ENCODE data around the gene RPL35A. TPM values are rescaled to one million over a fixed set of nuclear protein-coding genes. Genes with fewer than 3 reads are reported as not detected.
"Not testable (repeated sequence)": the region's sequence is repeated elsewhere in the genome, so short reads cannot be mapped to it uniquely, and the experiment has no call there.

The RPL35A gene
- total RNA-seq, 4 donors from 2014 or later: 632 to 3,558 (median 1,624) TPM

DNA sequence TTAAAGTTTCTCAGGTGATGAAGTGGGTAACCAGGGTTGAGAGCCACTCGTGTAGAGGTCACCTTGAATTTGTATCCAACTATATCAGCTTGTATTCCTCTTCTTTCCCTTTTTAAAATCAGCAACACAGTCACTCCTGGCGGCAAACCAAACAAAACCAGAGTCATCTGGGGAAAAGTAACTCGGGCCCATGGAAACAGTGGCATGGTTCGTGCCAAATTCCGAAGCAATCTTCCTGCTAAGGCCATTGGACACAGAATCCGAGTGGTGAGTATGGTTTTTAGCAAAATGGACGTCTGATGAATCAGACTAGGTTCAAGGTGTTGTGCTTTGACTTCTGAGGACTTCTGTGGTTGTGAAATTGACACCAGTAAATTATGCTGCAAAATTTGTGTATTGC is 3.9 kb downstream of the RPL35A start:
- H3K27me3 ChIP-seq: no peaks in the 10 kb centered on the region
- DNase-seq: no peak
- H3K36me3 ChIP-seq: no peaks in the 10 kb centered on the region
- no peak overlapping the region for H3K4me3 ChIP-seq
- intact Hi-C loops (cut with DNase I; ENCODE audit: low total_unique reads): no loop called here
- no peak for TF ChIP-seq POLR2A (IDR thresholded peaks at IDR 0.05)
- no peaks in the 10 kb centered on the region for H3K9me3 ChIP-seq
- H3K27ac ChIP-seq: no peak overlapping the region
- peaks cover 7 to 15% of the 10 kb centered on the region in 2 donors for H3K4me1 ChIP-seq

DNA sequence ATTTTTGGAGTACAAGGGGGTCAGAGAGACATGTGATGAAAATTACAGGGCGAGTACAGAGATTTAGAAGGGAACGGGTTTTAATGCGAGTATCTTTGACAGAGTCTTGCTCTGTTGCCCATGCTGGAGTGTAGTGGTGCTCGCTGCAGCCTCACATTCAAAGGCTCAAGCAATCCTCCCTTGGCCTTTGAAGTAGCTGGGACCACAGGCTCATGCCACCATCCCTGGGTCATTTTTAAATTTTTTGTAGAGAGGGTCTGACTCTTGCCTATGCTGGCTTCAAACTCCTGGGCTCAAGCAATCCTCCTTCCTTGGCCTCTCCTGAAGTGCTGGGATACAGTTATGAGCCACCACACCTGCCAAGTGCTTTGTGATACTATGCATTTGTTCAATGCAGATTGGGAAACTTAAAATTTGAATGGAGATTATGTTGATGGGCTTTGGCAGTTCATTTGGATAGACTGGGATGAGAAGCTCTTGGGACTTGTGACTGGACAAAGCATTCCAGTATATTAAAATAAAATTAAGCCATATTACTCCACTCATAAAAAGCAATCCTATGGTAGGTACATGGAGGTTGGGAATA is 6.0 kb downstream of the RPL35A start:
- Histone ChIP-seq H3K36me3 (no peaks in the 10 kb centered on the region), H3K9me3 (no peaks in the 10 kb centered on the region)

GRCh38 chr3:197956626-197956988 is 6.6 kb downstream of the RPL35A start:
- H3K27ac ChIP-seq: no peak overlapping the region
- no peak for TF ChIP-seq CTCF (IDR thresholded peaks at IDR 0.05)
- no peak for TF ChIP-seq POLR2A (IDR thresholded peaks at IDR 0.05)
- H3K4me3 ChIP-seq: no peak overlapping the region
- H3K36me3 ChIP-seq: no peaks in the 10 kb centered on the region
- no peaks in the 10 kb centered on the region for H3K27me3 ChIP-seq
- no peaks in the 10 kb centered on the region for H3K9me3 ChIP-seq
- peaks cover 7 to 15% of the 10 kb centered on the region in 2 donors for H3K4me1 ChIP-seq
- intact Hi-C loops (cut with DNase I; ENCODE audit: low total_unique reads): no loop called here
- no peak for DNase-seq

More for the DNA sequence above, 6.0 kb downstream of the RPL35A start:
- TF ChIP-seq CTCF (IDR thresholded peaks at IDR 0.05): no peak
- no peak for TF ChIP-seq POLR2A (IDR thresholded peaks at IDR 0.05)
- peaks cover 7 to 17% of the 10 kb centered on the region in 2 donors for H3K4me1 ChIP-seq
- intact Hi-C loops (cut with DNase I; ENCODE audit: low total_unique reads): no loop called here
- no peak for DNase-seq
- no peak overlapping the region for H3K4me3 ChIP-seq
- no peaks in the 10 kb centered on the region for H3K27me3 ChIP-seq
- H3K27ac ChIP-seq: no peak overlapping the region

- no peak for TF ChIP-seq CTCF (IDR thresholded peaks at IDR 0.05)
- TF ChIP-seq POLR2A (IDR thresholded peaks at IDR 0.05): no peak
- Histone ChIP-seq H3K4me3 (no peak overlapping the region), H3K27me3 (no peaks in the 10 kb centered on the region), H3K27ac (no peak overlapping the region), H3K4me1 (peaks cover 4 to 6% of the 10 kb centered on the region in 2 donors), H3K36me3 (no peaks in the 10 kb centered on the region), H3K9me3 (no peaks in the 10 kb centered on the region)
- DNase-seq: no peak
- intact Hi-C loops (cut with DNase I; ENCODE audit: low total_unique reads): no loop called here
Measured at GRCh38 chr3:197957790-197958133, 7.8 kb downstream of the RPL35A start.

GRCh38 chr3:197958346-197958745 is 8.4 kb downstream of the RPL35A start:
- H3K36me3 ChIP-seq: no peaks in the 10 kb centered on the region
- H3K27me3 ChIP-seq: no peaks in the 10 kb centered on the region
- H3K27ac ChIP-seq: no peak overlapping the region

GRCh38 chr3:197958848-197959247 is 8.9 kb downstream of the RPL35A start:
- DNase-seq; intact Hi-C loops (cut with DNase I; ENCODE audit: low total_unique reads); H3K27me3 ChIP-seq; H3K36me3 ChIP-seq; H3K4me3 ChIP-seq; H3K9me3 ChIP-seq; H3K4me1 ChIP-seq: not testable (repeated sequence)
- H3K27ac ChIP-seq: peak overlapping the region; percentile 73 to 74

More at GRCh38 chr3:197958346-197958745, 8.4 kb downstream of the RPL35A start:
- TF ChIP-seq POLR2A (IDR thresholded peaks at IDR 0.05) (no peak), CTCF (IDR thresholded peaks at IDR 0.05) (no peak)
- Histone ChIP-seq H3K4me3 (no peak overlapping the region), H3K9me3 (no peaks in the 10 kb centered on the region), H3K4me1 (peaks cover under 1 to 4% of the 10 kb centered on the region in 2 donors)
- DNase-seq: no peak
- intact Hi-C loops (cut with DNase I; ENCODE audit: low total_unique reads): no loop called here
